MCF 10A (cell line): ENCODE results near the gene HOXC5. TPM values are rescaled to one million over a fixed set of nuclear protein-coding genes. Genes with fewer than 3 reads are reported as not detected.
"Not testable (repeated sequence)": the region's sequence is repeated elsewhere in the genome, so short reads cannot be mapped to it uniquely, and the experiment has no call there.

Experiments
- BruUV-seq: library from RNA; stranded (reverse); fragments of 400-500 nt; replicated peaks from 2 replicates; lab custom pipeline; 2021; lab: Mats Ljungman, UMichigan
- CTCF ChIA-PET: fragments of 300-600 bp; sonication (Branson Sonifier 250); formaldehyde crosslinking; extraction: SDS; loops from one replicate; lab custom pipeline; 2021; ENCODE audit warnings: antibody characterized with exemption, inconsistent platforms; lab: Yijun Ruan, JAX
- POLR2A ChIA-PET: fragments of 300-600, 350-650 bp; sonication (Branson Sonifier 250); formaldehyde crosslinking; extraction: SDS; loops from one replicate; lab custom pipeline; 2020; ENCODE audit warnings: antibody characterized with exemption, inconsistent platforms; lab: Yijun Ruan, JAX
- DNase-seq: peaks from one replicate; pipeline ENCODE4 v3.0.0-alpha.2; 2018; ENCODE audit not compliant: unreplicated experiment
- H3K27ac Mint-ChIP-seq: one replicate; pipeline ENCODE4 v1.8.0; 2022; ENCODE audit warnings: mild to moderate bottlenecking, low read depth, mixed read lengths; ENCODE audit not compliant: unreplicated experiment
- H3K27me3 Mint-ChIP-seq: one replicate; pipeline ENCODE4 v1.8.0; 2022; ENCODE audit warnings: mixed read lengths; ENCODE audit not compliant: insufficient read depth, unreplicated experiment
- H3K36me3 Mint-ChIP-seq: one replicate; pipeline ENCODE4 v1.8.0; 2022; ENCODE audit warnings: mild to moderate bottlenecking, moderate library complexity, mixed read lengths; ENCODE audit not compliant: insufficient read depth, unreplicated experiment
- H3K4me1 Mint-ChIP-seq: one replicate; pipeline ENCODE4 v1.8.0; 2022; ENCODE audit warnings: mixed read lengths; ENCODE audit not compliant: insufficient read depth, unreplicated experiment
- H3K4me3 Mint-ChIP-seq: one replicate; pipeline ENCODE4 v1.8.0; 2022; ENCODE audit warnings: mild to moderate bottlenecking, moderate library complexity, mixed read lengths; ENCODE audit not compliant: unreplicated experiment
- H3K9me3 Mint-ChIP-seq: one replicate; pipeline ENCODE4 v1.8.0; 2022; ENCODE audit warnings: mixed read lengths; ENCODE audit not compliant: unreplicated experiment
- intact Hi-C: fragments of 100-400 bp; cut with micrococcal nuclease; formaldehyde crosslinking; loops from 2 replicates; pipeline ENCODE4 v1.14.1; 2022
- total RNA-seq: library from RNA; stranded (reverse); gene quantifications from 2 replicates; pipeline ENCODE4 v1.2.3, GENCODE V29; 2022
- TF ChIP-seq, protein P1 (sequence below): fragments of 200-600 bp; IDR thresholded peaks from one replicate; pipeline ENCODE4 v1.8.0; 2022; ENCODE audit warnings: antibody characterized with exemption, mild to moderate bottlenecking; ENCODE audit not compliant: unreplicated experiment

Gene HOXC5
- total RNA-seq, 1 experiment from 2014 or later, result not detected

DNA sequence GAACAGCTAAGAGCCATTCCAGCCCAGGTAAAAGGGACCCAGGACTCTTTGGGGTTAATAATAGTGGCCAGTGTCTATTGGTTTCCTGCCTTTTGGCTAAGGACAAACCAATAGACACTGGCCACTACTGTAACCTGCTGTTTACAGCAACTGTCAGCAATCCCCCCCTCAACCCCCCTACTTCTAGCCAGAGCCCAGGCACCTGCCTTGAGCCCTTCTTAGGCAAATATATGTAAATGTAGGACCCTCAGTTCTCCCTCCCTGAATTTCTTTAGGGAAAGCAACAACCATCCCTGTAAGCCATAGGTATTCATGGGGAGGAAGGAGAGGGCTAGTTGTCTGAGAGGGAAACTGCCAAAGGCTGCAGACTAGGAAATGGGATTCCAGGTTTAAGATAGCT lies 43.1 kb downstream of the HOXC5 start:
- H3K36me3 Mint-ChIP-seq, result no peaks in the 10 kb centered on the region
- no peak overlapping the region for H3K4me3 Mint-ChIP-seq
- BruUV-seq, result no TSS peak
- intact Hi-C loops, result no loop called here
- TF ChIP-seq, protein P1, sequence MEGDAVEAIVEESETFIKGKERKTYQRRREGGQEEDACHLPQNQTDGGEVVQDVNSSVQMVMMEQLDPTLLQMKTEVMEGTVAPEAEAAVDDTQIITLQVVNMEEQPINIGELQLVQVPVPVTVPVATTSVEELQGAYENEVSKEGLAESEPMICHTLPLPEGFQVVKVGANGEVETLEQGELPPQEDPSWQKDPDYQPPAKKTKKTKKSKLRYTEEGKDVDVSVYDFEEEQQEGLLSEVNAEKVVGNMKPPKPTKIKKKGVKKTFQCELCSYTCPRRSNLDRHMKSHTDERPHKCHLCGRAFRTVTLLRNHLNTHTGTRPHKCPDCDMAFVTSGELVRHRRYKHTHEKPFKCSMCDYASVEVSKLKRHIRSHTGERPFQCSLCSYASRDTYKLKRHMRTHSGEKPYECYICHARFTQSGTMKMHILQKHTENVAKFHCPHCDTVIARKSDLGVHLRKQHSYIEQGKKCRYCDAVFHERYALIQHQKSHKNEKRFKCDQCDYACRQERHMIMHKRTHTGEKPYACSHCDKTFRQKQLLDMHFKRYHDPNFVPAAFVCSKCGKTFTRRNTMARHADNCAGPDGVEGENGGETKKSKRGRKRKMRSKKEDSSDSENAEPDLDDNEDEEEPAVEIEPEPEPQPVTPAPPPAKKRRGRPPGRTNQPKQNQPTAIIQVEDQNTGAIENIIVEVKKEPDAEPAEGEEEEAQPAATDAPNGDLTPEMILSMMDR, result no peak
- POLR2A ChIA-PET, result no interaction called here
- no peaks in the 10 kb centered on the region for H3K27me3 Mint-ChIP-seq
- DNase-seq, result no peak
- H3K9me3 Mint-ChIP-seq, result no peaks in the 10 kb centered on the region
- H3K4me1 Mint-ChIP-seq, result no peaks in the 10 kb centered on the region
- CTCF ChIA-PET, result no interaction called here
- H3K27ac Mint-ChIP-seq, result no peak overlapping the region

DNA sequence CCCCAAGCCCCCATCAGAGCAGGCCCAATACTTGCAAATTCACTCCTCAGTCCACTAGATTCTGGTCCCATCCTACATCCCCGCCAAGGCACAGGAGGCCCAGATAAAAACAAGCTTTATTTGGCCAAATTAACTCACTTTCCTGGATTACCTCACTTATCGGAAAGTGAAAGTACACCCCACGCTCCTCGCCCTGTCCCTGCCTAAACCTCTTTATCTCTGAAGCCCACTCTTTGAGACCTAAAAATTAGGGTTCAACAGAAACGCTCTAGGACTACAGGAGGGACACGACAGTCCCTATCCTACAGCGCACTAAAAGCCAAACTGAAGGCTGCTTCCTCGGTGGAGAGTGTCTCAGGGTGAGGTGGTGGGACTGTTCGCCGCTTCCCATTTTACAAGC lies 45.0 kb downstream of the HOXC5 start:
- CTCF ChIA-PET, H3K27ac Mint-ChIP-seq, H3K36me3 Mint-ChIP-seq, BruUV-seq, H3K4me1 Mint-ChIP-seq, intact Hi-C loops, POLR2A ChIA-PET, DNase-seq, H3K4me3 Mint-ChIP-seq, H3K9me3 Mint-ChIP-seq: not testable (repeated sequence)
- peaks cover 11% of the 10 kb centered on the region for H3K27me3 Mint-ChIP-seq

DNA sequence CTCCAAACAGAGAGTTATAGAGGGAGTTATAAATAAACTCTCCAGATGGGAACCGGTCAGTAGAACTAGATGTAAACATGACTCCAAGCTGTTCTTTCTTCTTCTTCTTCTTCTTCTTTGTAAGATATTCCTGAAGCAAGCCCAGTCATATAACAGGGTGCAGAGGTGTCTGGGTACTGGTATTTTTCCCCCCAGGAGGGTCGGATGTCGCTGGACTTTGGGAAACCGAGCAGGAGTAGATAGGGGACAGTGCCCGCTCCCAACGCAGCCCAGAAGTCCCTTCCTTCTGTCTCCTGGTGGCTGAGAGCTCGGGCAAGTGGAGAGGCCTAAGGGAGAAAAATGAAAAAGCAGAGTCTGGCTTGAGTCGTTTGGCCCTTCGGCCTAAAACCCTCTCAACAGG lies 46.3 kb downstream of the HOXC5 start:
- DNase-seq, BruUV-seq, CTCF ChIA-PET, H3K4me3 Mint-ChIP-seq, H3K9me3 Mint-ChIP-seq, H3K4me1 Mint-ChIP-seq, H3K36me3 Mint-ChIP-seq, intact Hi-C loops, H3K27ac Mint-ChIP-seq: not testable (repeated sequence)
- POLR2A ChIA-PET, result interaction anchor here (0.6 kb wide), 1 partner anchor 24 kb away, joined by 6 read pairs; no protein-coding TSS in a partner anchor
- peaks cover 11% of the 10 kb centered on the region for H3K27me3 Mint-ChIP-seq

DNA sequence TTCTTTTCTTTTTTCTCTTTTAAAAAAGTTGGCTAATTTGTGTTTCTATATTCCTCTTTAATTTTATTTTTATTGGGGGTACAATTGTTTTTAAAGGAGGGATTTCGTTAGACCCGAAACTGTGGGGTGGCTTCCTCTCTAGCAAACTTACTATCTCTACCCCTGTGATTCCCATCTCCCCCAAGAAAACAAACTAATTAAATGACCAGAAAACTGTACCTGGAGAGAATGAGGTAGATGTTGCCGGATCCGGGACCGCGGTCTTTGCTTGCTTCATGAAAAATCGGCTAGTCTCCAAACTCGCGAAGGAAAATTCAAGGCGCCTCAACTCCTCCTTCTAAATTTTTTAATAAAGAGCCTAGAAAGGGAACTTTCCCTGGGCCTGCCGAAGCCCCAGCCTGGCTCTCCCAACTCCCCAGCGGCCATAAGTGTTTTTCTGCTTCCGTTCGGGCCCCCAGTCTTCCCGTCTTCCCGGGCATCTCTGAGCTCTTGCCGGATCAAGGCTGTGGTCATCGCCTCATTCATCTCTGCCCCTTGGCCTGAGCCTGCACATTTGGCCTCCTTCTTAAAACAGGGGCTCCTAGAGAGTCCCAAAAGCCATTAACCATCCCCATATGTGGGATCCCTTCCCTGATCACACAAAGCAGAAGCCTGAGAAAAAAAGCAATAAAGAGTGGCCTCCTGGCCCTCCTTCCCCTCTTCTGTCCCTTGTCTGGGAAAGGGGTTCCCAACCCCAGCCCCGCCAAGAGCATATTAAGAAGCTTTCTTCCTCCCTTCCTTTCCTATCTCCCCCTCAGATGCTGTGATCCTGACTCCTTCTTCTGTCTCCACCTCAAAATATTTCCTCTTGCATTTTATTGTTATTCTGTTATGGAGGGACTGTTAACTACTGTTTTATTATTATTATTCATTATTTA lies 47.4 kb downstream of the HOXC5 start:
- H3K36me3 Mint-ChIP-seq, H3K9me3 Mint-ChIP-seq, POLR2A ChIA-PET, H3K27ac Mint-ChIP-seq, CTCF ChIA-PET, DNase-seq, H3K4me1 Mint-ChIP-seq, BruUV-seq, H3K4me3 Mint-ChIP-seq: not testable (repeated sequence)
- H3K27me3 Mint-ChIP-seq, result peaks cover 16% of the 10 kb centered on the region
- intact Hi-C loops, result loop anchor here (1.0 kb wide), 1 partner anchor 43 kb away; no protein-coding TSS in a partner anchor

DNA sequence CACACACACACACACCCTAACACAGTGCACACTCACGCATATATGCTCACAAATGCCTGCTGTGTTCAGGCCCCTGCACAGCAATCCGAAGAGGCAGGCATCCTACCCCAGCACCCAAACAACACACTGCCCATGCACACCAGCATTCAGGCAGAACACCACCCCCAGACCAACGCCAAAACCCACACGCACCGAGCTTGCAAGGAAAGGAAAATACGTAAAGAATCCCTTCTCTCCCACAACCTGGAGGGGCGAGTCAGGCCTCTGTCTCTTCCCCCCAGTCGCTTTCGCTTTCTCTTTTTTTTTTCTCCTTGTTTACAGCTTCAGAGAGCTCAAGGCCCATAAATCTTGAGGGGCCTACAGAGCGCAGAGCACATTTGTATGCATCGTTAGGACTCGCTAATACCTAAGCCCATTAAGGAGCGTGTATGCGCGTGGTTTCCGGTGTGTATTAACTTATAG lies 48.2 kb downstream of the HOXC5 start:
- CTCF ChIA-PET, BruUV-seq, H3K4me1 Mint-ChIP-seq, H3K9me3 Mint-ChIP-seq, H3K27ac Mint-ChIP-seq, intact Hi-C loops, DNase-seq, H3K36me3 Mint-ChIP-seq, POLR2A ChIA-PET, H3K4me3 Mint-ChIP-seq: not testable (repeated sequence)
- peaks cover 24% of the 10 kb centered on the region for H3K27me3 Mint-ChIP-seq

DNA sequence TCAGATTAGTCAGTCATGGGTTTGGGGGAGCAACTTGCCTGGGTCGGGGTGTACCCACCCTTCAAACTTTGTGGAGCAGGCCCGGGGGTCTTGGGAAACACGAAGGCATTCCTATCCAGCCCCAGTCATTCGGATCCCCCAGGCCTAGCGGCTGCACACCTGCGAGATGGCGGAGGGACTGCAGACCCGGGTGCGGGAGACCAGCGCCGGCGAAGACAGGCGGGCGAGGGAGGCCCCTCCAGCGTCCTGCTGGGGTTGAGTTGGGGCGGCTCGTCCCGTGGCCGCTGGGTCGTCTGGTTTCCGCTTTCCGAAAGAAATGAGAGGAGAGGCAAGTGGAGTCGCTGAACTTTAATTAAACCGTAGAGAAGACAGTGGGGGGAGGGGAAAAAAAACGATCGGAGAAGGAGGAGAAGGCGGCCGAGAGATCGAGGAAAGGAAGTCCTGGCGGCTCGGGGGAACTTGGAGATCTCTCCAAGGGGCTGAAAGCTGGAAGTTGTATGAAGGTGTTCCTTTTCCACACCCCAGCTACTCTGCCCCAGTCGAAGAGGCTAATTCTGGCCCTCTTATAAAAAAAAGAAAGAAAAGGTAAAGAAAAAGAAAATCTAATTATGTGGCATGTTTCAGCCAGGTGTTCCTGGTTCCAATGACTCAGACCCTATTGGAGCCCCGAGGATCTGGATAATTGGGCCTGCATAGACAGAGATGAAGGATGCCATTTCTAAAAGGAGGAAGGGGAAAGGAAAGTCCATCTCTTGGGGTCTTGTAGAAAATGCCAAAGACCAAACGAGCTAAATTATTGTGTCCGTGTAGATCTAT lies 48.9 kb downstream of the HOXC5 start:
- BruUV-seq, DNase-seq, H3K4me3 Mint-ChIP-seq, H3K4me1 Mint-ChIP-seq, H3K27ac Mint-ChIP-seq, intact Hi-C loops, H3K36me3 Mint-ChIP-seq, H3K9me3 Mint-ChIP-seq, CTCF ChIA-PET, POLR2A ChIA-PET: not testable (repeated sequence)
- H3K27me3 Mint-ChIP-seq, result peaks cover 32% of the 10 kb centered on the region
